ENCODE data around the gene FXYD5. TPM values are rescaled to one million over a fixed set of nuclear protein-coding genes. Genes with fewer than 3 reads are reported as not detected.

Gene FXYD5
- total and polyA plus RNA-seq, 2 donors from 2014 or later, result 41.9 to 84.5 TPM

DNA sequence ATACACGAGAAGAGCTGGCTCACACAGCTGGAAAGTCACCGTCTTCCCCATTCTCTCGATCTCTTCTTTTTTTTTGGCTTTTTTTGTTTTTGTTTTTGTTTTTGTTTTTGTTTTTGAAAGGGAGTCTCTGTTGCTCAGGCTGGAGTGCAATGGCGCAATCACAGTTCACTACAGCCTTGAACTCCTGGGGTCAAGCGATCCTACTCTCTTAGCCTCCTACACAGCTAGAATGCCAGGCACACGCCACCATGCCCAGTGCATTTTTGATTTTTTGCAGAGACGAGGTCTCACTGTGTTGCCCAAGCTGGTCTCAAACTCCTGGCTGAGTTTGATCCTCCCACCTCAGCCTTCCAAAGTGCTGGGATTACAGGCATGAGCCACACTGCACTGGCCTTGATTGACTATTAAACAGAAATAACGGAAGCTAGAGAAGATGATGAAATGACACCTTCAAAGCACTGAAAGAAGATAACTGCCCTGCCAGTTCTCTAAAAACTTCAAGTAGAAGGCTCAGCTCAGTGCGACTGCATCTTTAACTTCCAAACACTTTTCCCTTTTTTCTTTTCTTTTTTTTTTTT is 34.9 kb upstream of the FXYD5 start:
- H3K27ac ChIP-seq (ENCODE audit: low read depth in 2 of 2, low read length in 2 of 2), result no peak overlapping the region
- H3K4me1 ChIP-seq (ENCODE audit: control insufficient read depth in 2 of 3, insufficient read depth in 2 of 3, low read depth in 1 of 3, low read length in 3 of 3), result peaks cover 0 to 10% (median 0%) of the 10 kb centered on the region in 3 donors

DNA sequence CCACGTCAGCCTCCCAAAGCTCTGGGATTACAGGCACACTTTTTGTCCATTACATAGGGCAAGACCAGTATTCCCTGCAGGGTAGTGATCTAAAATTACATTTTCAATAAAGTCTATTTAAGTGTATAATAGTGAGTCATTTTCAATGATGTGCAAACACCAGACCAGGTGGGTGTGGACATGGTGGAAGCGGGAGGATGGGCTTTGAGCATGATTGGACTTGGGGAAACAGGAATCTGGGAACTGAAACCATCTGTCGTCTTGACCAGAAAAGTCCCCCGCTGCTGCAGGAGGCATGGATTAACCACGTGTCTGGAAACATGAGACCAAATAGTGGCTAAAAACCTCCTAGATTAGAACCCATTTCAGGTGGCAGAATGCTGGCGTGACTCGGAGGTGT is 34.0 kb upstream of the FXYD5 start:
- DNase-seq, result no peak

More for the DNA sequence above, 34.9 kb upstream of the FXYD5 start:
- no peaks in the 10 kb centered on the region for H3K36me3 ChIP-seq (ENCODE audit: control insufficient read depth in 2 of 3, insufficient read depth in 3 of 3, low read length in 3 of 3)
- FAIRE-seq (no peak), DNase-seq (no peak)
- TF ChIP-seq, protein P1, sequence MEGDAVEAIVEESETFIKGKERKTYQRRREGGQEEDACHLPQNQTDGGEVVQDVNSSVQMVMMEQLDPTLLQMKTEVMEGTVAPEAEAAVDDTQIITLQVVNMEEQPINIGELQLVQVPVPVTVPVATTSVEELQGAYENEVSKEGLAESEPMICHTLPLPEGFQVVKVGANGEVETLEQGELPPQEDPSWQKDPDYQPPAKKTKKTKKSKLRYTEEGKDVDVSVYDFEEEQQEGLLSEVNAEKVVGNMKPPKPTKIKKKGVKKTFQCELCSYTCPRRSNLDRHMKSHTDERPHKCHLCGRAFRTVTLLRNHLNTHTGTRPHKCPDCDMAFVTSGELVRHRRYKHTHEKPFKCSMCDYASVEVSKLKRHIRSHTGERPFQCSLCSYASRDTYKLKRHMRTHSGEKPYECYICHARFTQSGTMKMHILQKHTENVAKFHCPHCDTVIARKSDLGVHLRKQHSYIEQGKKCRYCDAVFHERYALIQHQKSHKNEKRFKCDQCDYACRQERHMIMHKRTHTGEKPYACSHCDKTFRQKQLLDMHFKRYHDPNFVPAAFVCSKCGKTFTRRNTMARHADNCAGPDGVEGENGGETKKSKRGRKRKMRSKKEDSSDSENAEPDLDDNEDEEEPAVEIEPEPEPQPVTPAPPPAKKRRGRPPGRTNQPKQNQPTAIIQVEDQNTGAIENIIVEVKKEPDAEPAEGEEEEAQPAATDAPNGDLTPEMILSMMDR (IDR thresholded peaks at IDR 0.05; ENCODE audit: borderline replicate concordance, extremely low read depth, insufficient read depth), result no peak
- intact Hi-C loops (cut with DNase I), result no loop called here
- H3K9me3 ChIP-seq (ENCODE audit: control insufficient read depth in 2 of 3, insufficient read depth in 1 of 3, low read length in 3 of 3), result no peaks in the 10 kb centered on the region
- H3K9ac ChIP-seq (ENCODE audit: low read length in 3 of 3), result no peak overlapping the region
- H3K4me3 ChIP-seq (ENCODE audit: low read length in 3 of 3), result no peak overlapping the region
- no peaks in the 10 kb centered on the region for H3K27me3 ChIP-seq (ENCODE audit: control insufficient read depth, insufficient read depth, low read length)

DNA sequence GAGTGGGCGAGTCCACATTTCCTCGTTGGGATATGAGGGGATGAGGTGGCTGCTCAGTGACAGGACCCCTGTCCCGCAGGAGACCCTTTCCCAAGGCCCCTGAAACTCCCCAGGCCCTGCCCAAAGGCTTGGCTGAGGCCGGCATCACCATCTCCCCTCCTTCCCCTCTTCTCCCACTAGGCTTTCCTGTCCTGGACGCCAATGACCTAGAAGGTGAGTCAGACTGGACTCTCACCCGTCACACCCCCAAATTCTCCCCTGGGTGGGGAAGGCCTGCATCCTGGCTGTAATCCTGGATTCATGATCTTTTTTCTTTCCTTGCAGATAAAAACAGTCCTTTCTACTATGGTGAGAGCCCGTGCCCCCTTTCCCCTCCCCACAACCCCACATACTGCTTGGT is 33.6 kb upstream of the FXYD5 start:
- H3K9ac ChIP-seq (ENCODE audit: low read length in 3 of 3), result no peak overlapping the region
- H3K9me3 ChIP-seq (ENCODE audit: control insufficient read depth in 2 of 3, insufficient read depth in 1 of 3, low read length in 3 of 3), result no peaks in the 10 kb centered on the region
- no peaks in the 10 kb centered on the region for H3K27me3 ChIP-seq (ENCODE audit: control insufficient read depth, insufficient read depth, low read length)
- H3K4me3 ChIP-seq (ENCODE audit: low read length in 3 of 3), result no peak overlapping the region
- TF ChIP-seq, protein P1 (IDR thresholded peaks at IDR 0.05; ENCODE audit: borderline replicate concordance, extremely low read depth, insufficient read depth), result no peak
- no peak for FAIRE-seq
- no peak overlapping the region for H3K27ac ChIP-seq (ENCODE audit: low read depth in 2 of 2, low read length in 2 of 2)
- H3K4me1 ChIP-seq (ENCODE audit: control insufficient read depth in 2 of 3, insufficient read depth in 2 of 3, low read depth in 1 of 3, low read length in 3 of 3), result peaks cover 0 to 9% (median 0%) of the 10 kb centered on the region in 3 donors
- DNase-seq, result no peak
- intact Hi-C loops (cut with DNase I), result no loop called here
- no peaks in the 10 kb centered on the region for H3K36me3 ChIP-seq (ENCODE audit: control insufficient read depth in 2 of 3, insufficient read depth in 3 of 3, low read length in 3 of 3)

More for the DNA sequence above, 34.0 kb upstream of the FXYD5 start:
- H3K4me1 ChIP-seq (ENCODE audit: control insufficient read depth in 2 of 3, insufficient read depth in 2 of 3, low read depth in 1 of 3, low read length in 3 of 3), result peaks cover 0 to 9% (median 0%) of the 10 kb centered on the region in 3 donors
- H3K36me3 ChIP-seq (ENCODE audit: control insufficient read depth in 2 of 3, insufficient read depth in 3 of 3, low read length in 3 of 3), result no peaks in the 10 kb centered on the region
- intact Hi-C loops (cut with DNase I), result no loop called here
- no peak overlapping the region for H3K9ac ChIP-seq (ENCODE audit: low read length in 3 of 3)
- TF ChIP-seq, protein P1 (IDR thresholded peaks at IDR 0.05; ENCODE audit: borderline replicate concordance, extremely low read depth, insufficient read depth), result no peak
- no peaks in the 10 kb centered on the region for H3K27me3 ChIP-seq (ENCODE audit: control insufficient read depth, insufficient read depth, low read length)
- no peak for FAIRE-seq
- H3K9me3 ChIP-seq (ENCODE audit: control insufficient read depth in 2 of 3, insufficient read depth in 1 of 3, low read length in 3 of 3), result no peaks in the 10 kb centered on the region
- H3K27ac ChIP-seq (ENCODE audit: low read depth in 2 of 2, low read length in 2 of 2), result no peak overlapping the region
- H3K4me3 ChIP-seq (ENCODE audit: low read length in 3 of 3), result no peak overlapping the region
